ENCODE results near the gene PDLIM7.

GRCh38 chr5:177450667-177451424, 46.6 kb downstream of the PDLIM7 start:
- TF ChIP-seq EZH2 (optimal IDR thresholded peaks at IDR 0.05; ENCODE audit: low read depth, low read length) (no peak), CTCF (IDR thresholded peaks at IDR 0.05; ENCODE audit: low read length) (no peak)

All from MM.1S (cell line).